ENCODE data around the gene RHOA. TPM values are rescaled to one million over a fixed set of nuclear protein-coding genes. Genes with fewer than 3 reads are reported as not detected.

RHOA gene
- total RNA-seq, 1 experiment from 2014 or later: 497 TPM

GRCh38 chr3:49358217-49358883 is 53.4 kb downstream of the RHOA start, which contains the start of gene GPX1:
TSS of gene GPX1 (minus strand) at chr3:49358353. CDS start at chr3:49358278, 75 bp downstream.
- DNase-seq (ENCODE audit: low read depth, low spot score) (peak; percentile 92), ATAC-seq (peak; percentile 92)
- no peak within 1 kb of the TSS for H2AFZ ChIP-seq (ENCODE audit: low read depth, low read length, poor library complexity, severe bottlenecking)
- peaks cover 45% of the 10 kb centered on the region for H3K79me2 ChIP-seq (ENCODE audit: insufficient read depth, low read length)
- peak within 1 kb of the TSS; percentile 99 for H3K27ac ChIP-seq (ENCODE audit: low read depth, low read length)
- ChIA-PET RAD21 (ENCODE audit: low non-redundant PET in 1 of 2, low total read pairs in 2 of 2, uncharacterized antibody in 2 of 2, unreplicated experiment in 2 of 2) (interaction anchor here in 1 of 2 experiments (0.6 kb wide), 1 partner anchor 336 kb away, joined by 3 read pairs; the partner anchor contains the start of gene NDUFAF3), CTCF (interaction anchor here (0.9 to 1.4 kb wide), 2 partner anchors 18 to 91 kb away, joined by 3 to 5 read pairs; partner anchors contain the start of gene USP4), POLR2A (interaction anchor here (0.6 to 2.5 kb wide), 4 partner anchors 15 to 245 kb away, joined by 3 to 18 read pairs (median 4); partner anchors contain the start of gene USP4)
- BruUV-seq (replicated peaks): TSS peak; percentile 87
- peak within 1 kb of the TSS; percentile 64 to 85 for H3K4me3 ChIP-seq (replicated peaks in 1 of 2; ENCODE audit: low read depth in 1 of 2, low read length in 2 of 2)
- no peaks in the 10 kb centered on the region for H3K9me3 ChIP-seq (ENCODE audit: control insufficient read depth in 1 of 2, insufficient read depth in 1 of 2, low read depth in 1 of 2, low read length in 2 of 2)
- TF ChIP-seq MAX (IDR thresholded peaks at IDR 0.05): peak; percentile 98
- no peak; the same call in 1 of the 2 replicates for TF ChIP-seq CBX3 (IDR thresholded peaks at IDR 0.05; ENCODE audit: low read depth)
- no peak for TF ChIP-seq EZH2 (IDR thresholded peaks at IDR 0.05)
- peak; percentile 85; the same call in 1 of the 2 replicates for TF ChIP-seq ELF1 (IDR thresholded peaks at IDR 0.05; ENCODE audit: borderline replicate concordance, low read depth)
- TF ChIP-seq SRF (IDR thresholded peaks at IDR 0.05; ENCODE audit: low read depth): no peak
- TF ChIP-seq RAD21 (IDR thresholded peaks at IDR 0.05; ENCODE audit: low read depth): peak; percentile 5; the same call in 1 of the 2 replicates
- TF ChIP-seq JUND (IDR thresholded peaks at IDR 0.05): peak; percentile 60; the same call in 1 of the 2 replicates
- peak; percentile 77 for TF ChIP-seq SP1 (IDR thresholded peaks at IDR 0.05; ENCODE audit: low read depth)
- peak; percentile 88 for TF ChIP-seq POLR2AphosphoS5 (IDR thresholded peaks at IDR 0.05; ENCODE audit: low read depth, low read length)
- no peak for TF ChIP-seq EGR1 (IDR thresholded peaks at IDR 0.05; ENCODE audit: low read depth)
- peak; percentile 52 for TF ChIP-seq TCF7L2 (IDR thresholded peaks at IDR 0.05; ENCODE audit: borderline replicate concordance, extremely low read depth, insufficient read depth, insufficient read length)
- no peak for TF ChIP-seq REST (IDR thresholded peaks at IDR 0.05; ENCODE audit: low read depth)
- no peak for TF ChIP-seq ZNF274 (IDR thresholded peaks at IDR 0.05; ENCODE audit: low read depth, low read length)
- TF ChIP-seq SIN3A (IDR thresholded peaks at IDR 0.05; ENCODE audit: low read depth): peak; percentile 97
- TF ChIP-seq POLR2A (IDR thresholded peaks at IDR 0.05; ENCODE audit: borderline replicate concordance, extremely low read depth, insufficient read depth, insufficient read length): peak; percentile 88
- peak within 1 kb of the TSS; percentile 71 for H3K9ac ChIP-seq (ENCODE audit: low read length)
- H3K36me3 ChIP-seq (ENCODE audit: control insufficient read depth in 1 of 2, insufficient read depth in 2 of 2, low read length in 2 of 2): peaks cover 18 to 39% of the 10 kb centered on the region in 2 experiments; a peak in 3 of 4 replicates
- H3K27me3 ChIP-seq (ENCODE audit: insufficient read depth, low read length): no peaks in the 10 kb centered on the region
- H4K20me1 ChIP-seq (ENCODE audit: insufficient read depth): no peaks in the 10 kb centered on the region
- intact Hi-C loops (cut with micrococcal nuclease): loop anchor here (2.0 to 5.0 kb wide), 2 partner anchors 54 to 186 kb away; partner anchors contain the start of genes KLHDC8B and TCTA
- peak within 1 kb of the TSS; percentile 83 for H3K4me2 ChIP-seq (ENCODE audit: low read length)
- H3K4me1 ChIP-seq (ENCODE audit: control insufficient read depth in 1 of 2, insufficient read depth in 2 of 2, low read length in 2 of 2): peaks cover 15 to 31% of the 10 kb centered on the region in 2 experiments
- no peaks in the 10 kb centered on the region for H3K9me2 ChIP-seq (ENCODE audit: insufficient read depth)
